Measurements from ENCODE around the gene TUBB6.
A peak's percentile ranks its signal among the peaks of the same experiment; 100 is the strongest.

The TUBB6 gene

DNA sequence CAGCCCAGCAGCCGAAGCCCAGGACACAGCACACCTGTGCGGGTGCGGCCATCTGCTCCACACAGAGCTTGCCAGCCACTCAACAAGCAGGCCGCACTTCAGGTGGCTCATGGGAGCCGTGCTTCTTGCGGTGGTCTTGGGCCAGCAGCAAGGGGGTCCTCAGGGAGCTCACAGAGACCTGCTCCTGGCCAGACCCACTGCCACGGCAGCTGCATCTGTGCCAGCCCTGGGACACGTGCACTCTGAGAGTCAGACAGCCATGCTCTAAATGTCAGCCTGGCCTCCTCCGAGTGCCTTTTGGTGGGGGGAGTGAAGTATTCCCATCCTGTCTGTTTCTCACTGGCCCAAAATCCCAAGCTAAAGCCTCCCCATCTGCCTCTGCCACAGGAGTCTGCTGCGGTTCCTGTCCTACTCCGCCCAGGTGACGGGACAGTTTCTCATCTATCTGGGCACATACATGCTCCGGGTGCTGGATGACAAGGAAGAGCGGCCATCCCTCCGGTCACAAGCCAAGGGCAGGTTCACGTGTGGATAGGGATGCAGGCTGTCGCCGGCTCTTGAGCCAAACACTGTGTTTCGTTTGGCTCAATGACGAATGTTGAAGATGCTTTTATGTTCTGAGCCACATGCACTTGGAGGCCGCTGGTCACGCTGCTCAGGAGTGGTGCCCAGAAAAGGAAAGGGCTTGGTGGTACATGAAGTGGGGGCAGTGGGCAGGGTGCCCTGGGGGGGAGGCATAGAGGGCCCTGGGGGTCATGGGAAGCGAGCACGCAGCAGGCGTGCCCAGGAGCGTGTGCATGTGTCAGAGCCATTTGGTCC, 31.1 kb upstream of the TUBB6 start:
- no peak for DNase-seq (ENCODE audit: low read depth)
- no peak overlapping the region for H3K4me3 ChIP-seq (ENCODE audit: low read depth, low read length)
- TF ChIP-seq, protein P1, sequence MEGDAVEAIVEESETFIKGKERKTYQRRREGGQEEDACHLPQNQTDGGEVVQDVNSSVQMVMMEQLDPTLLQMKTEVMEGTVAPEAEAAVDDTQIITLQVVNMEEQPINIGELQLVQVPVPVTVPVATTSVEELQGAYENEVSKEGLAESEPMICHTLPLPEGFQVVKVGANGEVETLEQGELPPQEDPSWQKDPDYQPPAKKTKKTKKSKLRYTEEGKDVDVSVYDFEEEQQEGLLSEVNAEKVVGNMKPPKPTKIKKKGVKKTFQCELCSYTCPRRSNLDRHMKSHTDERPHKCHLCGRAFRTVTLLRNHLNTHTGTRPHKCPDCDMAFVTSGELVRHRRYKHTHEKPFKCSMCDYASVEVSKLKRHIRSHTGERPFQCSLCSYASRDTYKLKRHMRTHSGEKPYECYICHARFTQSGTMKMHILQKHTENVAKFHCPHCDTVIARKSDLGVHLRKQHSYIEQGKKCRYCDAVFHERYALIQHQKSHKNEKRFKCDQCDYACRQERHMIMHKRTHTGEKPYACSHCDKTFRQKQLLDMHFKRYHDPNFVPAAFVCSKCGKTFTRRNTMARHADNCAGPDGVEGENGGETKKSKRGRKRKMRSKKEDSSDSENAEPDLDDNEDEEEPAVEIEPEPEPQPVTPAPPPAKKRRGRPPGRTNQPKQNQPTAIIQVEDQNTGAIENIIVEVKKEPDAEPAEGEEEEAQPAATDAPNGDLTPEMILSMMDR (IDR thresholded peaks at IDR 0.05; ENCODE audit: low read depth, low read length, missing control alignments): no peak
- in situ Hi-C loops (cut with HindIII; ENCODE audit: low sequenced_read_pairs): no loop called here

DNA sequence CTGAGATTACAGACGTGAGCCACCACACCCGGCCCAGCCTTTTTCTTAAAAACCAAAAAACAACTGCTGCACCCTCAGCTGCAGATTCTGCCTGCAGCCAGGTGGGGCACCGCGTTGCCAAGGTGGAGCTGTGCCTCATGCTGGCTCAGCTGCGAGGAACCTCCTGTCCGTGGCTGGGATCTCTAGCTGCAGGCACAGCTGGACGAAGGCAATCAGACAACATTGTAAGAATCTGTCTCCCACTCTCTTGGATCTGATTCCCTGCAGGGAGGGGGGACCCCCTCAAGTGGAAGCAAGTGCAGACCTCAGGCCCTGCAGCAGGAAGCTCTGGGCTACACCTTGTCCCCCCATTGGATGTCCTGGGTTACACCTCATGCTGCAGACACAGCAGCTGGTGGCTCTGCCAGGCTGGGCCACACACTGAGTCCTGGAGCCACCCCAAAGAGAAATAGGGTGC, 29.8 kb upstream of the TUBB6 start:
- in situ Hi-C loops (cut with HindIII; ENCODE audit: low sequenced_read_pairs): no loop called here
- peak overlapping the region; percentile 36 for H3K4me3 ChIP-seq (ENCODE audit: low read depth, low read length)

DNA sequence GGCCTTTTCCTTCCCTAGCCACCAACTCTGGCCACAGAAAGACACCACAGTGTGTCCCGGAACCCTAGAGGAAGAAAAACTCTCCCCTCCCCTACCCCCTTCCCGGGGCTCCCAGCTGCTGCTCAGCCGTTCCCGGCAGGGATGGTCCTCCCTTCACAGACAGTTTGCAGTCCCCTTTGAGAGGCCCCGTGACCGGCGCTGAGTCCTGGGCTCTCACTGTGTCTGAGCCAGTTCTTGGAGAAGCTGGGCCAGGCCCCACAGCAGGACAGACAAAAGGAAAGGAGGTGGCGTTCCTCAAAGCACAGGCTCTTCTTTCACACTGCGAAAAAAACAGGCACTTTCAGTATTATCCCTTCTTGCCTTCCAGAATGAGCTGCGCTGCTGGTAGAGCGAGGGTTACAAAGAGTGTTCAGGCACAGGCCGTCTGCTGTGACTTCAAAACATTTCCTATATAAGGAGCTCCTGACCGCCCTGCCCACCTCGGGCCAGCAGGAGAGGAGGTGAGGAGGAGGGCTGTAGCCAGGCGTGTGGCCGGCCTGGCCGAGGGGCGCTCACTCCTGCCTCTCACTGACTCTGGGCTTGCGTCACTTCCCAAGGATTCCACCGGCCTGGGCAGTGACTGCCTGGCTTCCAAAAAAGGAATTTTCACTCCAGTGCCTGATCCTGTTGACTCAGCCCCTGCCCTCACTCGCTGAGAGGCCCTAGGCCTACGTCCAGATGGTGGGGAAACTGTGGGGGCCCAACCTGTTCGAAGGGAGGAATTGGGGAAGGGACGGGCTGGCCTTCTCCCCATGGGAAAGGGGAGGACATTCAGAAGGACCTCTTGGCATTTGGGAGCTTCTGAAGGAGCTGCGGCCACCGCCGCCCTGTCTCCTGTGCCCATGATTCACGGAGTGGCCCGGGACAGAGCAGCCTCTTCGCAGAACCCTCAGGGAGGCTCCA, 29.0 kb upstream of the TUBB6 start:
- in situ Hi-C loops (cut with HindIII; ENCODE audit: low sequenced_read_pairs): no loop called here
- peak; percentile 84 for DNase-seq (ENCODE audit: low read depth)

More for the DNA sequence above, 29.8 kb upstream of the TUBB6 start:
- no peak for DNase-seq (ENCODE audit: low read depth)
- TF ChIP-seq, protein P1 (IDR thresholded peaks at IDR 0.05; ENCODE audit: low read depth, low read length, missing control alignments): no peak

DNA sequence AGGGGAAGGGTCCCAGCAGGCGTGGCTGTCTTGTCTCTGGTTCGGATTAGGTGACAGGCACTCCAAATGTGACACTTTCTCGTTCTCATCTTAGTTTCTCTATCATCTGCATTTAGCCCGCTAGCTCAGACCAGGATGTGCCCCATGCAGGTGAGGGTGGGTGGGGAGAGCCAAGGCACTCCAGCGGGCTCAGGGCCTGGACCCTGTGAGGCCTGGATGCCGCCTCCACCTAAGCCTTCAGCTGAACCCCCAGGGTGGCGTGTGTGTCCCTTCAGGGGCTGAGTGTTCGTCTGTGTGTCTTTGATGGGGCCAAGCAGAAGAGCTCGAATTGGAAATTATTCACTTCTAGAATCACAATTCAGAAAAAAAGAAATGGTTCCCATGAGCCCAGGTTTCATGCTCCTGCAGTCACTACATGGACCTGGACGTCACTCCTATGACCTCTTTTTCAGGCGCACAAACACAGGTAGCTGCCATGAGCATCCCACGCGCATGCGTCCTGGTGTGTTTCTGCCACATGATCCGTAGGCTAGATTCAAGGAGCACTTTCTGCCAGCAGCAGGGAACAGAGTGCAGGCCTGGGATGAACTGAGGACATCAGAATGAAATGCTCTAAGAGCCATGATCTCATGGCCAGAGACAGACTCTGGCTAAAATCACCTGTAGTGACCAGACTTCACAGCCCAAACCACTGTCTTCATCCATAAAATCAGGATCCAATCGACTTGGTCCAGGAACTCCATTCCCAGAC, 28.1 kb upstream of the TUBB6 start:
- TF ChIP-seq, protein P1 (IDR thresholded peaks at IDR 0.05; ENCODE audit: low read depth, low read length, missing control alignments): no peak
- DNase-seq (ENCODE audit: low read depth): no peak
- in situ Hi-C loops (cut with HindIII; ENCODE audit: low sequenced_read_pairs): no loop called here
- no peak overlapping the region for H3K4me3 ChIP-seq (ENCODE audit: low read depth, low read length)

More for the DNA sequence above, 29.0 kb upstream of the TUBB6 start:
- H3K4me3 ChIP-seq (ENCODE audit: low read depth, low read length): peak overlapping the region; percentile 36
- TF ChIP-seq, protein P1 (IDR thresholded peaks at IDR 0.05; ENCODE audit: low read depth, low read length, missing control alignments): no peak

DNA sequence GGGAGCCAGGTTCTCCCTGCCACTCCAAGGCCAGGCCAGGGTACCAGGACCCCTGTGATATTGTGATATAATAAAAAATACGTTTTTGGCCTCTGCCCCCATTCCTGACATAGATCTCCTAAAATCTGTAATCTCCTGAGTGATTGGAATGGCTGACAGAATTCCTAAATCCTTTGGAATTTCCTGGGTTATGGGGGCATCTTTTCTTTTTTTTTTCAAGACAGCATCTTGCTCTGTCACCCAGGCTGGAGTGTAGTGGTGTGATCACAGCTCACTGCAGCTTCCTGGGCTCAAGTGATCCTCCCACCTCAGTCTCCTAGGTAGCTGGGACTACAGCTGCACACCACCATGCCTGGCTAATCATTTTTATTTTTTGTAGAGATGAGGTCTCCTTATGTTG, 26.2 kb upstream of the TUBB6 start:
- TF ChIP-seq, protein P1 (IDR thresholded peaks at IDR 0.05; ENCODE audit: low read depth, low read length, missing control alignments): no peak
- no peak for DNase-seq (ENCODE audit: low read depth)
- H3K4me3 ChIP-seq (ENCODE audit: low read depth, low read length): no peak overlapping the region
- in situ Hi-C loops (cut with HindIII; ENCODE audit: low sequenced_read_pairs): no loop called here

Measured in astrocyte of the cerebellum (primary cell).